H1 (cell line): ENCODE results near the gene PROZ. TPM values are rescaled to one million over a fixed set of nuclear protein-coding genes. Genes with fewer than 3 reads are reported as not detected.

ENCODE experiments used
- CTCF ChIA-PET: fragments of 300-600 bp; sonication (Branson Sonifier 250); formaldehyde crosslinking; loops from one replicate; lab custom pipeline; 2021; ENCODE audit not compliant: partially characterized antibody; lab: Charles Lee
- POLR2A ChIA-PET: fragments of 300-600 bp; sonication (Branson Sonifier 250); formaldehyde crosslinking; loops from one replicate; lab custom pipeline; 2021; ENCODE audit warnings: inconsistent platforms; ENCODE audit not compliant: partially characterized antibody; lab: Charles Lee
- DNase-seq, 2 experiments: peaks; one replicate each; pipeline versions ENCODE4 v3.0.0 to v3.0.0-alpha.2; 2010 to 2022; ENCODE audit warnings: low spot score in 2 of 2, low read depth in 1 of 2, mixed read lengths in 1 of 2
- FAIRE-seq: peaks from 2 replicates; lab custom pipeline; 2011; peaks lifted over from hg19 to GRCh38; lab: Jason Lieb, UNC
- H2AFZ ChIP-seq: 2 replicates; pipeline ENCODE4 v1.8.1; 2012; ENCODE audit warnings: low read length, inconsistent platforms
- H2AK5ac ChIP-seq: 2 replicates; pipeline ENCODE4 v1.6.1; 2013; ENCODE audit warnings: low read depth, low read length
- H2BK120ac ChIP-seq: replicated peaks from 2 replicates; pipeline ENCODE3; 2013; ENCODE audit warnings: low read depth, low read length, inconsistent platforms
- H2BK12ac ChIP-seq: 2 replicates; pipeline ENCODE4 v1.6.1; 2013; ENCODE audit warnings: low read depth, low read length
- H2BK15ac ChIP-seq: 2 replicates; pipeline ENCODE4 v1.6.1; 2013; ENCODE audit warnings: low read length
- H2BK20ac ChIP-seq: 2 replicates; pipeline ENCODE4 v1.6.1; 2013; ENCODE audit warnings: low read length
- H2BK5ac ChIP-seq: 2 replicates; pipeline ENCODE4 v1.6.1; 2013; ENCODE audit warnings: low read depth, low read length
- H3K14ac ChIP-seq: 2 replicates; pipeline ENCODE4 v1.6.1; 2013; ENCODE audit warnings: inconsistent platforms; ENCODE audit not compliant: insufficient read length
- H3K18ac ChIP-seq: 2 replicates; pipeline ENCODE4 v1.6.1; 2013; ENCODE audit warnings: low read length; ENCODE audit errors: extremely low read depth
- H3K23ac ChIP-seq: 2 replicates; pipeline ENCODE4 v1.6.1; 2013; ENCODE audit warnings: inconsistent platforms; ENCODE audit not compliant: insufficient read length
- H3K23me2 ChIP-seq: 2 replicates; pipeline ENCODE4 v1.6.1; 2013; ENCODE audit warnings: low read depth, low read length
- H3K27ac ChIP-seq: 2 replicates; pipeline ENCODE4 v1.6.1; 2011; ENCODE audit warnings: low read depth, low read length, inconsistent platforms
- H3K27me3 ChIP-seq, 4 experiments: replicated peaks in 1 of 4; 1 replicate in 1 of 4; 2 replicates in 3 of 4; pipeline versions ENCODE4 v1.6.1 to v1.8.1; 2011 to 2013; ENCODE audit warnings: low read length in 3 of 4, mild to moderate bottlenecking in 3 of 4, inconsistent platforms in 2 of 4, mixed read lengths in 2 of 4, moderate library complexity in 1 of 4; ENCODE audit not compliant: control insufficient read depth in 3 of 4, insufficient read depth in 3 of 4; ENCODE audit errors: extremely low read depth in 1 of 4
- H3K36me3 ChIP-seq, 4 experiments: 2 replicates each; pipeline versions ENCODE4 v1.6.1 to v1.8.1; 2011 to 2013; ENCODE audit warnings: mild to moderate bottlenecking in 4 of 4, low read length in 3 of 4, moderate library complexity in 2 of 4, control low read depth in 1 of 4, inconsistent platforms in 1 of 4; ENCODE audit not compliant: insufficient read depth in 4 of 4, control insufficient read depth in 2 of 4
- H3K4ac ChIP-seq: replicated peaks from 2 replicates; pipeline ENCODE3; 2013; ENCODE audit warnings: low read length, low read depth, mixed read lengths, inconsistent platforms; ENCODE audit not compliant: insufficient read length
- H3K4me1 ChIP-seq, 4 experiments: replicated peaks in 1 of 4; 1 replicate in 1 of 4; 2 replicates in 3 of 4; pipeline versions ENCODE4 v1.6.1 to v1.8.1; 2011 to 2013; ENCODE audit warnings: low read length in 3 of 4, inconsistent platforms in 2 of 4, mixed read lengths in 1 of 4; ENCODE audit not compliant: insufficient read depth in 4 of 4, control insufficient read depth in 3 of 4
- H3K4me2 ChIP-seq, 2 experiments: 2 replicates each; pipeline versions ENCODE4 v1.6.1 to v1.8.1; 2011 to 2013; ENCODE audit warnings: low read depth in 2 of 2, low read length in 2 of 2, control low read depth in 1 of 2, inconsistent platforms in 1 of 2, mild to moderate bottlenecking in 1 of 2; ENCODE audit not compliant: insufficient read depth in 1 of 2
- H3K4me3 ChIP-seq, 4 experiments: fragments of 200-600, 300-600 bp in 1 of 4; sonication (generic), shearing (Covaris generic), sonication (Bioruptor Twin) in 1 of 4; 2 replicates each; pipeline versions ENCODE4 v1.5.1 to v1.8.1; 2011 to 2016; ENCODE audit warnings: low read length in 4 of 4, low read depth in 3 of 4, control low read depth in 2 of 4, inconsistent platforms in 2 of 4, mild to moderate bottlenecking in 2 of 4, mixed read lengths in 1 of 4, moderate library complexity in 1 of 4; ENCODE audit not compliant: insufficient read depth in 2 of 4; ENCODE audit errors: extremely low read depth in 1 of 4
- H3K56ac ChIP-seq: replicated peaks from 2 replicates; pipeline ENCODE3; 2013; ENCODE audit warnings: low read depth, mild to moderate bottlenecking, mixed read lengths, low read length, inconsistent platforms; ENCODE audit not compliant: insufficient read length
- H3K79me1 ChIP-seq: 2 replicates; pipeline ENCODE4 v1.6.1; 2013; ENCODE audit warnings: low read depth, low read length, control low read depth
- H3K79me2 ChIP-seq, 2 experiments: 2 replicates each; pipeline versions ENCODE4 v1.6.1 to v1.8.1; 2012 to 2013; ENCODE audit warnings: low read length in 2 of 2, mild to moderate bottlenecking in 2 of 2, inconsistent platforms in 1 of 2; ENCODE audit not compliant: insufficient read depth in 2 of 2, control insufficient read depth in 1 of 2
- H3K9ac ChIP-seq, 4 experiments: replicated peaks in 1 of 4; 1 replicate in 1 of 4; 2 replicates in 3 of 4; pipeline versions ENCODE4 v1.6.1 to v1.8.1; 2011 to 2013; ENCODE audit warnings: low read depth in 3 of 4, low read length in 3 of 4, control low read depth in 2 of 4, mild to moderate bottlenecking in 2 of 4, moderate library complexity in 2 of 4, inconsistent platforms in 1 of 4; ENCODE audit errors: extremely low read depth in 1 of 4
- H3K9me3 ChIP-seq, 2 experiments: 2 replicates each; pipeline versions ENCODE4 v1.6.1 to v1.8.1; 2012 to 2013; ENCODE audit warnings: mild to moderate bottlenecking in 2 of 2, moderate library complexity in 2 of 2, control low read depth in 1 of 2, inconsistent platforms in 1 of 2, low read depth in 1 of 2, low read length in 1 of 2, mixed read lengths in 1 of 2; ENCODE audit not compliant: insufficient read depth in 2 of 2
- H4K20me1 ChIP-seq, 2 experiments: replicated peaks in 1 of 2; 2 replicates each; pipeline versions ENCODE3 to v1.8.1; 2011 to 2013; ENCODE audit warnings: inconsistent platforms in 2 of 2, low read length in 2 of 2, mild to moderate bottlenecking in 1 of 2; ENCODE audit not compliant: insufficient read depth in 2 of 2, control insufficient read depth in 1 of 2
- H4K5ac ChIP-seq: 2 replicates; pipeline ENCODE4 v1.6.1; 2013; ENCODE audit warnings: low read length, low read depth, mixed read lengths, inconsistent platforms; ENCODE audit not compliant: insufficient read length
- H4K8ac ChIP-seq: 2 replicates; pipeline ENCODE4 v1.8.0; 2013; ENCODE audit warnings: mild to moderate bottlenecking, moderate library complexity, low read length, inconsistent platforms; ENCODE audit not compliant: insufficient read depth; ENCODE audit errors: extremely low read depth
- H4K91ac ChIP-seq: replicated peaks from 2 replicates; pipeline ENCODE3; 2013; ENCODE audit warnings: low read length, mixed read lengths, inconsistent platforms; ENCODE audit not compliant: insufficient read length
- EZH2 ChIP-seq: fragments of 200-600 bp; sonication (generic); IDR thresholded peaks from 2 replicates; pipeline ENCODE4 v1.7.1; 2012; ENCODE audit warnings: low read depth, mild to moderate bottlenecking, moderate library complexity, low read length, inconsistent platforms; ENCODE audit not compliant: severe bottlenecking
- GTF2F1 ChIP-seq: IDR thresholded peaks from 2 replicates; pipeline ENCODE4 v1.6.1; 2012; ENCODE audit warnings: low read depth, low read length, improper control_type of control experiment, borderline replicate concordance
- KDM1A ChIP-seq: fragments of 200-600, 300-600 bp; sonication (generic); IDR thresholded peaks from 2 replicates; pipeline ENCODE4 v1.7.1; 2016; ENCODE audit warnings: mild to moderate bottlenecking, low read length, borderline replicate concordance
- MAFK ChIP-seq: IDR thresholded peaks from 2 replicates; pipeline ENCODE4 v1.6.1; 2012; ENCODE audit warnings: low read depth, mild to moderate bottlenecking, improper control_type of control experiment, low read length
- RFX5 ChIP-seq: IDR thresholded peaks from 2 replicates; pipeline ENCODE4 v1.6.1; 2011; ENCODE audit warnings: low read depth, low read length, improper control_type of control experiment, borderline replicate concordance
- TCF12 ChIP-seq: IDR thresholded peaks from 2 replicates; pipeline ENCODE4 v1.6.1; 2011; ENCODE audit warnings: low read depth, mild to moderate bottlenecking, low read length
- WGBS, 2 experiments: shearing (Covaris generic) in 1 of 2; methylation state at CpG; one replicate each; pipeline versions ENCODE4 v1.1.6 to v1.1.7; 2013 to 2015; ENCODE audit warnings: low lambda C conversion rate in 2 of 2, mixed read lengths in 2 of 2, inconsistent platforms in 1 of 2, low coverage in 1 of 2, missing lambda C conversion rate in 1 of 2; ENCODE audit not compliant: insufficient replicate concordance in 2 of 2, insufficient coverage in 1 of 2, insufficient read length in 1 of 2; ENCODE audit errors: extremely low coverage in 1 of 2, missing lambda C conversion rate in 1 of 2; 5-methylcytosine and 5-hydroxymethylcytosine counted together
- polyA plus RNA-seq, 7 experiments: library from polyadenylated mRNA; depleted of rRNA in 3 of 7; stranded (reverse) in 5 of 7; unstranded in 2 of 7; fragments of >200 nt in 5 of 7; fragments of 200-250 nt in 2 of 7; gene quantifications; 1 replicate in 5 of 7; 2 replicates in 1 of 7; 4 replicates in 1 of 7; pipeline versions ENCODE4 v1.2.1 to v1.2.3, GENCODE V29; 2011 to 2013; ENCODE audit warnings: missing spikeins in 2 of 7, mixed read lengths in 2 of 7
- total RNA-seq: library from RNA; stranded (reverse); fragmentation: NEBNext Ultra II Directional; extraction: Animal tissue kit (Norgen Biotek cat#: 25700); gene quantifications from 2 replicates; pipeline ENCODE4 v1.2.1, GENCODE V29; 2021
- TF ChIP-seq, protein P1 (sequence below), 3 experiments: IDR thresholded peaks; 1 replicate in 2 of 3; 2 replicates in 1 of 3; pipeline versions ENCODE4 v1.5.1 to v1.6.1; 2011; ENCODE audit warnings: low read length in 3 of 3, mild to moderate bottlenecking in 3 of 3, inconsistent platforms in 2 of 3, low read depth in 1 of 3, moderate library complexity in 1 of 3; ENCODE audit not compliant: insufficient read depth in 1 of 3; ENCODE audit errors: control extremely low read depth in 1 of 3

Gene PROZ
- total and polyA plus RNA-seq, 2 of the 8 experiments (the other 6 are each of a cell fraction or from before 2014, with no cell fraction given) = not detected

GRCh38 chr13:113219256-113219940, 61.0 kb downstream of the PROZ start:
- Histone ChIP-seq H3K56ac (no peak overlapping the region), H3K23me2 (no peaks in the 10 kb centered on the region), H4K5ac (no peak overlapping the region), H4K20me1 (peaks cover 12 to 28% of the 10 kb centered on the region in 2 experiments), H3K79me2 (peaks cover 29 to 97% of the 10 kb centered on the region in 2 experiments), H2BK20ac (no peak overlapping the region), H2AFZ (no peak overlapping the region), H3K27me3 (no peaks in the 10 kb centered on the region), H3K79me1 (peaks cover 26% of the 10 kb centered on the region), H3K9ac (peak overlapping the region in 2 of 4 experiments; percentile 9 to 37; a peak in 2 of 7 replicates), H3K4ac (no peak overlapping the region), H3K4me3 (no peak overlapping the region), H3K4me1 (peaks cover 0 to 17% (median 11%) of the 10 kb centered on the region in 4 experiments; a peak in 6 of 7 replicates), H2AK5ac (no peak overlapping the region), H4K91ac (no peak overlapping the region), H3K9me3 (no peaks in the 10 kb centered on the region), H3K4me2 (no peak overlapping the region), H2BK15ac (no peak overlapping the region), H3K18ac (no peak overlapping the region), H2BK12ac (no peak overlapping the region), H3K27ac (no peak overlapping the region), H2BK5ac (no peak overlapping the region; the same call in 1 of the 2 replicates), H4K8ac (no peak overlapping the region), H3K23ac (no peak overlapping the region), H3K14ac (no peak overlapping the region), H3K36me3 (peaks cover 6 to 50% (median 21%) of the 10 kb centered on the region in 4 experiments; a peak in 6 of 8 replicates), H2BK120ac (no peak overlapping the region)
- CTCF ChIA-PET = interaction anchor here (1.0 to 1.4 kb wide), 4 partner anchors 10 to 133 kb away, joined by 3 to 4 read pairs (median 3); partner anchors contain the start of gene CUL4A
- DNase-seq (no peak), FAIRE-seq (no peak)
- 95% methylated on average over 14 of the region's 14 CpGs; no CpG with 5 or more reads in 1 of the 2 experiments for WGBS, 2 experiments
- POLR2A ChIA-PET = interaction anchor here (2.7 to 3.6 kb wide), 2 partner anchors 9 to 10 kb away, joined by 10 to 26 read pairs; partner anchors contain the start of genes CUL4A and PCID2
- TF ChIP-seq TCF12 = no peak
- TF ChIP-seq EZH2 = no peak
- TF ChIP-seq, protein P1, sequence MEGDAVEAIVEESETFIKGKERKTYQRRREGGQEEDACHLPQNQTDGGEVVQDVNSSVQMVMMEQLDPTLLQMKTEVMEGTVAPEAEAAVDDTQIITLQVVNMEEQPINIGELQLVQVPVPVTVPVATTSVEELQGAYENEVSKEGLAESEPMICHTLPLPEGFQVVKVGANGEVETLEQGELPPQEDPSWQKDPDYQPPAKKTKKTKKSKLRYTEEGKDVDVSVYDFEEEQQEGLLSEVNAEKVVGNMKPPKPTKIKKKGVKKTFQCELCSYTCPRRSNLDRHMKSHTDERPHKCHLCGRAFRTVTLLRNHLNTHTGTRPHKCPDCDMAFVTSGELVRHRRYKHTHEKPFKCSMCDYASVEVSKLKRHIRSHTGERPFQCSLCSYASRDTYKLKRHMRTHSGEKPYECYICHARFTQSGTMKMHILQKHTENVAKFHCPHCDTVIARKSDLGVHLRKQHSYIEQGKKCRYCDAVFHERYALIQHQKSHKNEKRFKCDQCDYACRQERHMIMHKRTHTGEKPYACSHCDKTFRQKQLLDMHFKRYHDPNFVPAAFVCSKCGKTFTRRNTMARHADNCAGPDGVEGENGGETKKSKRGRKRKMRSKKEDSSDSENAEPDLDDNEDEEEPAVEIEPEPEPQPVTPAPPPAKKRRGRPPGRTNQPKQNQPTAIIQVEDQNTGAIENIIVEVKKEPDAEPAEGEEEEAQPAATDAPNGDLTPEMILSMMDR (IDR thresholded peaks at IDR 0.05; ENCODE audit: control extremely low read depth in 1 of 3, insufficient read depth in 1 of 3, low read depth in 1 of 3, low read length in 3 of 3) = no peak
- TF ChIP-seq RFX5 = no peak
- TF ChIP-seq GTF2F1 = no peak
- TF ChIP-seq KDM1A = no peak
- no peak for TF ChIP-seq MAFK
